ENCODE data around the gene CBX1.
"Not testable (repeated sequence)": the region's sequence is repeated elsewhere in the genome, so short reads cannot be mapped to it uniquely, and the experiment has no call there.

The CBX1 gene

GRCh38 chr17:48123111-48123510 is 21.8 kb upstream of the CBX1 start:
- DNase-seq (ENCODE audit: low spot score): no peak

- DNase-seq (ENCODE audit: low spot score): no peak
Measured at GRCh38 chr17:48122665-48123045, 21.4 kb upstream of the CBX1 start.

GRCh38 chr17:48121923-48122664 is 20.8 kb upstream of the CBX1 start:
- DNase-seq (ENCODE audit: low spot score): no peak

GRCh38 chr17:48113201-48113676 is 12.0 kb upstream of the CBX1 start:
- DNase-seq (ENCODE audit: low spot score): no peak

- no peak for DNase-seq (ENCODE audit: low spot score)
Measured at GRCh38 chr17:48111937-48112241, 10.6 kb upstream of the CBX1 start.

- DNase-seq (ENCODE audit: low spot score): no peak
Measured at GRCh38 chr17:48110761-48111160, 9.5 kb upstream of the CBX1 start.

- peak; percentile 77 for DNase-seq (ENCODE audit: low spot score)
Measured at GRCh38 chr17:48107137-48108055, 6.1 kb upstream of the CBX1 start, which contains the start of gene SNX11. SNX11 (plus strand) TSS chr17:48107766; CDS start chr17:48112044, 4,278 bp downstream.

GRCh38 chr17:48106802-48107136 is 5.5 kb upstream of the CBX1 start:
- DNase-seq (ENCODE audit: low spot score): no peak

- DNase-seq (ENCODE audit: low spot score): no peak
Measured at GRCh38 chr17:48104440-48104839, 3.2 kb upstream of the CBX1 start.

- DNase-seq (ENCODE audit: low spot score): no peak
Measured at GRCh38 chr17:48102798-48103715, 1.8 kb upstream of the CBX1 start.

GRCh38 chr17:48102043-48102750 is 919 bp upstream of the CBX1 start:
- DNase-seq (ENCODE audit: low spot score): no peak

- DNase-seq (ENCODE audit: low spot score): peak; percentile 43
Measured at GRCh38 chr17:48100591-48101011, 677 bp downstream of the CBX1 start.

GRCh38 chr17:48100160-48100559 is 1.1 kb downstream of the CBX1 start:
- DNase-seq (ENCODE audit: low spot score): no peak

- DNase-seq (ENCODE audit: low spot score): no peak
Measured at GRCh38 chr17:48095611-48096010, 5.7 kb downstream of the CBX1 start.

GRCh38 chr17:48093341-48094045 is 7.8 kb downstream of the CBX1 start:
- DNase-seq (ENCODE audit: low spot score): no peak

GRCh38 chr17:48084932-48085331 is 16.3 kb downstream of the CBX1 start:
- no peak for DNase-seq (ENCODE audit: low spot score)

- DNase-seq (ENCODE audit: low spot score): no peak
Measured at GRCh38 chr17:48081858-48082257, 19.4 kb downstream of the CBX1 start.

- DNase-seq (ENCODE audit: low spot score): not testable (repeated sequence)
Measured at GRCh38 chr17:48077152-48077551, 24.1 kb downstream of the CBX1 start.

GRCh38 chr17:48074322-48075081 is 26.8 kb downstream of the CBX1 start:
- no peak for DNase-seq (ENCODE audit: low spot score)

GRCh38 chr17:48073566-48074094 is 27.6 kb downstream of the CBX1 start:
- not testable (repeated sequence) for DNase-seq (ENCODE audit: low spot score)

Measured in HuH-7.5 (cell line).